ENCODE data around the gene APBA2. TPM values are rescaled to one million over a fixed set of nuclear protein-coding genes. Genes with fewer than 3 reads are reported as not detected.

The APBA2 gene
- total RNA-seq, 1 experiment from 2014 or later, result 0.31 TPM

DNA sequence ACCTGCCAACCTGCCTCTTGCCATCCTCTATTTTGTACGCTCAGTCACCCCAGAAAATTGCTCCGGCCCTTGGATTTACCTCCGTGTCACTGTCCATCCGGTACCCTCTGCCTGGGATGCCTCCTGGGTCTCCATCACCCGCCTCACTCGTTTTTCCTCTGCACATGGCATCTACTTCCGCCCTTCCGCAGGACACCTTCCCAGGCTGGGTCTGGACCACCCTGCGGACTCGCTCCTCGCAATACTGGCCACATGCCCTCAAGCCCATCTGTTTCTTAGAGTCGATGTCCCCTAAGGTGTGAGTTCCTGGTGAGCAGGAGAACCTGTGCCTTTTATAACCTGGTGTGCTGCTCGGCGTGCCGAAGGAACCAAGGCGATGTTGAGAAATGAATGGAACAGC is 58.5 kb downstream of the APBA2 start:
- Histone ChIP-seq H3K27me3 (ENCODE audit: control insufficient read depth, insufficient read depth, low read length) (no peaks in the 10 kb centered on the region), H3K27ac (ENCODE audit: low read length) (no peak overlapping the region), H3K4me1 (ENCODE audit: control insufficient read depth, insufficient read depth, low read length) (no peaks in the 10 kb centered on the region), H3K4me3 (ENCODE audit: low read depth in 2 of 2, low read length in 2 of 2) (no peak overlapping the region), H3K9me3 (ENCODE audit: control insufficient read depth, insufficient read depth, low read depth, low read length) (no peaks in the 10 kb centered on the region), H3K36me3 (ENCODE audit: control insufficient read depth, insufficient read depth, low read length) (no peaks in the 10 kb centered on the region)
- intact Hi-C loops (cut with micrococcal nuclease; ENCODE audit: unreplicated experiment) (no loop called here), in situ Hi-C loops (cut with HindIII; ENCODE audit: low pct_unique_long_range_greater_than_20kb, low sequenced_read_pairs) (no loop called here)
- CTCF ChIA-PET, result no interaction called here
- no TSS peak for BruUV-seq (replicated peaks)
- TF ChIP-seq, protein P1, sequence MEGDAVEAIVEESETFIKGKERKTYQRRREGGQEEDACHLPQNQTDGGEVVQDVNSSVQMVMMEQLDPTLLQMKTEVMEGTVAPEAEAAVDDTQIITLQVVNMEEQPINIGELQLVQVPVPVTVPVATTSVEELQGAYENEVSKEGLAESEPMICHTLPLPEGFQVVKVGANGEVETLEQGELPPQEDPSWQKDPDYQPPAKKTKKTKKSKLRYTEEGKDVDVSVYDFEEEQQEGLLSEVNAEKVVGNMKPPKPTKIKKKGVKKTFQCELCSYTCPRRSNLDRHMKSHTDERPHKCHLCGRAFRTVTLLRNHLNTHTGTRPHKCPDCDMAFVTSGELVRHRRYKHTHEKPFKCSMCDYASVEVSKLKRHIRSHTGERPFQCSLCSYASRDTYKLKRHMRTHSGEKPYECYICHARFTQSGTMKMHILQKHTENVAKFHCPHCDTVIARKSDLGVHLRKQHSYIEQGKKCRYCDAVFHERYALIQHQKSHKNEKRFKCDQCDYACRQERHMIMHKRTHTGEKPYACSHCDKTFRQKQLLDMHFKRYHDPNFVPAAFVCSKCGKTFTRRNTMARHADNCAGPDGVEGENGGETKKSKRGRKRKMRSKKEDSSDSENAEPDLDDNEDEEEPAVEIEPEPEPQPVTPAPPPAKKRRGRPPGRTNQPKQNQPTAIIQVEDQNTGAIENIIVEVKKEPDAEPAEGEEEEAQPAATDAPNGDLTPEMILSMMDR (IDR thresholded peaks at IDR 0.05), result no peak
- TF ChIP-seq, protein P2, sequence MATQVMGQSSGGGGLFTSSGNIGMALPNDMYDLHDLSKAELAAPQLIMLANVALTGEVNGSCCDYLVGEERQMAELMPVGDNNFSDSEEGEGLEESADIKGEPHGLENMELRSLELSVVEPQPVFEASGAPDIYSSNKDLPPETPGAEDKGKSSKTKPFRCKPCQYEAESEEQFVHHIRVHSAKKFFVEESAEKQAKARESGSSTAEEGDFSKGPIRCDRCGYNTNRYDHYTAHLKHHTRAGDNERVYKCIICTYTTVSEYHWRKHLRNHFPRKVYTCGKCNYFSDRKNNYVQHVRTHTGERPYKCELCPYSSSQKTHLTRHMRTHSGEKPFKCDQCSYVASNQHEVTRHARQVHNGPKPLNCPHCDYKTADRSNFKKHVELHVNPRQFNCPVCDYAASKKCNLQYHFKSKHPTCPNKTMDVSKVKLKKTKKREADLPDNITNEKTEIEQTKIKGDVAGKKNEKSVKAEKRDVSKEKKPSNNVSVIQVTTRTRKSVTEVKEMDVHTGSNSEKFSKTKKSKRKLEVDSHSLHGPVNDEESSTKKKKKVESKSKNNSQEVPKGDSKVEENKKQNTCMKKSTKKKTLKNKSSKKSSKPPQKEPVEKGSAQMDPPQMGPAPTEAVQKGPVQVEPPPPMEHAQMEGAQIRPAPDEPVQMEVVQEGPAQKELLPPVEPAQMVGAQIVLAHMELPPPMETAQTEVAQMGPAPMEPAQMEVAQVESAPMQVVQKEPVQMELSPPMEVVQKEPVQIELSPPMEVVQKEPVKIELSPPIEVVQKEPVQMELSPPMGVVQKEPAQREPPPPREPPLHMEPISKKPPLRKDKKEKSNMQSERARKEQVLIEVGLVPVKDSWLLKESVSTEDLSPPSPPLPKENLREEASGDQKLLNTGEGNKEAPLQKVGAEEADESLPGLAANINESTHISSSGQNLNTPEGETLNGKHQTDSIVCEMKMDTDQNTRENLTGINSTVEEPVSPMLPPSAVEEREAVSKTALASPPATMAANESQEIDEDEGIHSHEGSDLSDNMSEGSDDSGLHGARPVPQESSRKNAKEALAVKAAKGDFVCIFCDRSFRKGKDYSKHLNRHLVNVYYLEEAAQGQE (IDR thresholded peaks at IDR 0.05; ENCODE audit: insufficient read depth in 1 of 2, low read depth in 2 of 2, low read length in 1 of 2), result no peak
- TF ChIP-seq POLR2AphosphoS5 (IDR thresholded peaks at IDR 0.05; ENCODE audit: low read depth, low read length) (no peak), SIN3A (IDR thresholded peaks at IDR 0.05; ENCODE audit: borderline replicate concordance, insufficient read depth, low read depth, low read length) (no peak), TCF7L2 (IDR thresholded peaks at IDR 0.05; ENCODE audit: low read depth, low read length) (no peak)
- no peak for ATAC-seq
- POLR2A ChIA-PET, result no interaction called here
- DNase-seq (ENCODE audit: low read depth, low spot score), result no peak

DNA sequence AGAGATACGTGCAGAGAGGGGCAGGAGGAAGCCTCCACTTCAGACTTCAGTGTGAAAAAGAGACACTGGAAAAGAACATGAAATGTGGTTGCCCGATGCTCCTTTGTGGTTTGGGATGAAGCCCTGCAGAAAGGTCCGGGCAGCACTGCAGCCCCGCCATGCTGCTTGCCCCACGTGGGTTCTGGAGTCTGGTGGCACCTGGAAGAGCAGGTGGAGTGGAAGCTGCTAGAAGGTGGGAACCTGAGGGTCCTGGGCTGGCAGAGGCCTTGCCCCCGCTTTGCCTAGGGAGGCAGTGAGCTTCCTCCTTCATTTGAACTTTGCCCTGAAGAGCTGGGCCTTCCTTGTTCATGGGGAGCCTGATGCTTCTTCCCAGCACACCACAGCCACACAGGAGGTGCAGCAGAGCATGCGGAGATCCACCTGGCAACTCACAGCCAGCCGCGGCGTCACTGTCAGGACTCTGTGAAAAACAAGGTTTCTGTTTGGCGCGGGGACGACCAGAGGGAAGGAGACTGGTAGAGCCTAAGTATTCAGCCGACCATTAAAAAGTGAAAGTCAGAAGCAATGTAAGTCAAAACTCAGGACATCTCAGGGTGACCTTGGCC is 59.0 kb downstream of the APBA2 start:
- BruUV-seq (replicated peaks), result no TSS peak
- CTCF ChIA-PET, result no interaction called here
- no peak for DNase-seq (ENCODE audit: low read depth, low spot score)

More for the DNA sequence above, 59.0 kb downstream of the APBA2 start:
- POLR2A ChIA-PET, result no interaction called here
- H3K27ac ChIP-seq (ENCODE audit: low read length), result no peak overlapping the region
- no peaks in the 10 kb centered on the region for H3K4me1 ChIP-seq (ENCODE audit: control insufficient read depth, insufficient read depth, low read length)
- H3K36me3 ChIP-seq (ENCODE audit: control insufficient read depth, insufficient read depth, low read length), result no peaks in the 10 kb centered on the region
- TF ChIP-seq SIN3A (IDR thresholded peaks at IDR 0.05; ENCODE audit: borderline replicate concordance, insufficient read depth, low read depth, low read length) (no peak), TCF7L2 (IDR thresholded peaks at IDR 0.05; ENCODE audit: low read depth, low read length) (no peak), POLR2AphosphoS5 (IDR thresholded peaks at IDR 0.05; ENCODE audit: low read depth, low read length) (no peak)
- TF ChIP-seq, protein P1 (IDR thresholded peaks at IDR 0.05), result no peak
- TF ChIP-seq, protein P2 (IDR thresholded peaks at IDR 0.05; ENCODE audit: insufficient read depth in 1 of 2, low read depth in 2 of 2, low read length in 1 of 2), result no peak
- intact Hi-C loops (cut with micrococcal nuclease; ENCODE audit: unreplicated experiment) (no loop called here), in situ Hi-C loops (cut with HindIII; ENCODE audit: low pct_unique_long_range_greater_than_20kb, low sequenced_read_pairs) (no loop called here)
- H3K4me3 ChIP-seq (ENCODE audit: low read depth in 2 of 2, low read length in 2 of 2), result no peak overlapping the region
- no peaks in the 10 kb centered on the region for H3K27me3 ChIP-seq (ENCODE audit: control insufficient read depth, insufficient read depth, low read length)
- ATAC-seq, result no peak
- no peaks in the 10 kb centered on the region for H3K9me3 ChIP-seq (ENCODE audit: control insufficient read depth, insufficient read depth, low read depth, low read length)
